ENCODE data around the gene PTGIS.
A peak's percentile ranks its signal among the peaks of the same experiment; 100 is the strongest.

The PTGIS gene

DNA sequence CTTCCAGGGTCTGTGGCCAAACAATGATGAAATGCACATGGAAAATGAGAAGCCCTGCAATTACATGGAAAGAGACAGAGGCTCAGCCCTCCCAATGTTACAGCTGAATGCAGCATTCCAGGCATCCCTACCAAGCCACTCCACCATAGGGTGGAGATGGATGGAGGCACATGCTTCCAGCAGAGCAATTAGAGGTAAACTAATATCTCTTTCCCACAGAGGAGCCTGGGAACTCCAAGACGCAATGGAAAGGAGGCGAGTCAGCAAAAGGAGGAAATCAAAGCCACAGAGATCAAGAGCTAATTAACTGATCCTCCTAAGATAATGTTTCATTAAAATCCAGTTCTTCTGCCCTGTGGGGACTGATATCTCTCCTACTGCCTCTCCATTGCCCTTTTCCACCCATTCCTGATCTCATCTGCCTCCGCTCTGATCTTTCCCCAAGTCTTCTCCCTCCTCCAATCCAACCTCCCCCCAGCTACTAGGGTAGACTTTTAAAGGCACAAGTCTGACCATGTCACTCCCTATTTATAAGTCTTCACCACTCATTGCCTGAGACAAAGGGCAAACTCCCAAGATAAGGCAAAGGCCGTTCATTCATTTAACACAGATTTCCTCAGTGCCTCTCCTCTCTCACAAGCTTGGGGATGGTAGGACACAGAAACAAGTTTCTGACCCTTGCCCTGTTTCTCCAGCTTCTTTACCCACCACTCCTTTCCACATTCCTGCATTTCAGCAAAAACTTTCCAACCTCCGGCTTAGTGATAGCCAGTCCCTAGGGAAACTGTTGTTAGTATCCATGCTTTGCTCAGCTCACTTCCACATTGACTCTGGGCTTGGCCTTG lies 71.2 kb downstream of the PTGIS start:
- no peak for DNase-seq (ENCODE audit: low read depth)

DNA sequence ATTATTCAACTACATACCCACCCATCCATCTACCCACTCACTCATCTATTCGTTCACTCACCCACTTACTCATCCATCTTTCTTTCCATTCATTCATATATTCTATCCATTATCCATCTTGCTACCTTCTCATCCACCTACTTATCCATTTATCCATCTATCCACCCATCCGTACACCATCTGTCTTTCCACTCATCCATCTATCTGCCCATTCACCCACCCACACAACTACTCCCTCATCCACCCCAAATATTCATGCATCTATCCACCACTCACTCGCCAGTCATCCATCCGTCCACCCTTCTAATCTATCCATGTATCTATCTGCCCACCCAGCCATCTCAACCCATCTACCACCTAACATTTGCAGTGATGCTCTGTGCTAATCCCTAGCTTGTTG lies 71.9 kb downstream of the PTGIS start:
- DNase-seq (ENCODE audit: low read depth): no peak

DNA sequence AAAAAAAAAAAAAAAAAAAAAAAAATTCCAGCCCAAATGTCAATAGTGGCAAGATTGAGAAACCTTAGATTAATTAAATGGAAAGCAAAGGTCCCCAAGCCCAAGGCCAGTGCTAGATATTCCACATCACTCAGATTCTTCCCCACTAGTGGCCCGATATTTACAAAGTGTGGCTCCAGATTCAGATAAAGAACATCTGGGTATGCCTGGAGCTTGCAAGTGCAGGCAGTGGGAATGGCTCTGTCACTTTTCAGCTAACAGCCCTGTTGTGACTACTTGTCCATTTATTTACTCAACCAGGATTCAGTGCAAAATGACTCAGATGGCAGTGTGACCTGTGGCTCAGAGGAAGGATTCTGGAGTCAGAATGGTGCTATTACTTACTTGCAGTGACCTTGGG lies 77.2 kb downstream of the PTGIS start:
- no peak for DNase-seq (ENCODE audit: low read depth)

DNA sequence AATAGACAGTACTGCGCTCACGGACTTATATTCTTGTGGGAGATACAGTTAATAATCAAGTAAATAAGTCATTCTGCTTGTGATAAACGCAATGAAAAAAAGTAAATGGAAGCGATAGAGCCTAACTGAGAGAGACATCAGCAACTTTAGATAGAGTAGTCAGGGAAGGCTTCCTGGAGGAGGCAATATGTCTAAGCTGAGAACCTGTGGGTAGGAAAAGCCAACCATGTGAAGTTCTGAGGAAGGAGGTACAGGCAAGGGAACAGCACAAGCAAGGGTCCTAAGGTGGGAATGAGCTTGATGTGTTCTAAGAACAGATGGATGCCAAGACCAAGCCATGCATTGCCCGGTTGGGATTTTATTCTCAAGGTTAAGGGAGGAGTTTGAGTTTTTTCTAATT lies 78.2 kb downstream of the PTGIS start:
- DNase-seq (ENCODE audit: low read depth): no peak

DNA sequence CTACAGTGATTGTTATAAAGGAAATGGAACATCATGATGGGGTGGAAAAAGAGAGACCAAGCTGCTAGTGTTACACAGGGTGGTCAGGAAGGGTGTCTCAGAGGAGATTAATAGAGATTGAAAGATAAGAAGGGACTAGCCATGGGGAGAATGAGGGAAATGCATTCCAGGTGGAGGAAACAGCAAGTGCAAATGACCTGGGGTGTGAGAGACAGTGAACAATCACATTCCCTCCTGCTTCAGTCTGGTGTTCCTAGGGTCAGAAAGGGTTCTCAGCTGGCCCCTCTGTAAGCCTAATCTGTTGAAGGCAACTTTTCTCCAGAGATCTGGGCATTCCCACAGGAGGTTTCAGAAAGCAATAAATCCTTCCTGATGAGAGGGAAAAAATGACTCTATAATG lies 81.9 kb downstream of the PTGIS start:
- no peak for DNase-seq (ENCODE audit: low read depth)

DNA sequence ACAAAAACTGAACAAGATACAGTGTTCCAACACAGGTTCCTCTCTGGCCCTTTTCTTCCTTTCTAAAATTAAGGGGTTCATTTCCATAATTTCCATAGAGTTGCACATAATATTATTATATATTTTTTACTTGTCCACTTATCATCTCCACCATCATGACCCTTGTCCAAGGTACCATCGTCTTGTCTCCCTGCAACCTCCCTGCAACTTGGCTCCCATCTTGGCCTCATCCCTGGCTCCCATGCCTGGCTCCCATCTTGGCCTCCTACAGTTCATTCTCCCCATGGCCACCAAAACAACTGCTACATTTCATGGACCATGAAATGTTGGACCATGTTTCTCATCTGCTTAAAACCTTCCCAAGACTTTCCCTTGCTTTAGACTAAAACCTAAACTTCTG lies 82.4 kb downstream of the PTGIS start:
- no peak for DNase-seq (ENCODE audit: low read depth)

DNA sequence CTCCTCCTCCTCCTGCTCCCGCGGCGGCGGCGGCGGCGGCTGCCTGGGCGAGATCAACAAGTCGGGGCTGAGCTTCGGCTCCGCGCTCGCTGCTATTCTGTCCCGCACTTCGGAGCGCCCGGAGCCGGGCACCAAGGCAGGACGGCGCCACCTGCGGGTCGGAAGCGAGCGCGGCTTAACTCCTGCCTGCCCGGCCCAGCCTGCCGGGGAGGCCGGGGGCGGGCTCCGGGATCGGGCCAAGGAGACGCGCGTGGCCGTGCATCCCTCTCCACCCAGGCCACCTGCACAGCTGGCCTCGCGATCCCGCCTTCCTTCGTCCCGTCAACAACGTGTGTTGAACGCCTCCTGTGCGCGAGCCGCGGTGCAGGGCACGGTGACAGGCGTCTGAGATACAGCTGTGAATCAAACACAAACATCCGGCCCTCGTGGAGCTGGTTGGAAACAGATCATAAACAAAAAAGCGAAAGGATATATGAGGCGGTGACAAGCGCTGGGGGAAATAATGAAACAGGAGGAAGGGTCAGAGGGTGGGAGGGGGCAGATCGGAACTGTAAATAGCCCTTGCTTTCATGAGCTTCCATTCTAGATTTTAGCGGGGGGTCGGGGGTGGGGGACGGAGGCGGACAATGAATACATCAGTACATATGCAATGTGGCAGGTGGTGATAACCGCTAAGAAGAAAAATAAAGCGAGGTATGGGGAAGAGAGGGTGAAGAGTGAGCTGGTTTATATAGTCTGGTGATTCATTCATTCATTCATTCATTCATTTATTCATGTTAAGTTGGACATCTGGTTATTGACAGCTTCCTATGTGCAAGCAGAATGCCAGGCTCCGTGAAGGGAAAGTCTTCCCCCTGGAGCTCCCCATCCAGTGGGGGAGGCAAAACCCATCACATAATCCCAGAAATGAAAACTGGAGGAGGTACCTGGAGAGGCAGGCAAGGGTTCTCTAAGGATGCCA lies 83.5 kb downstream of the PTGIS start:
- peak; percentile 8 for DNase-seq (ENCODE audit: low read depth)

DNA sequence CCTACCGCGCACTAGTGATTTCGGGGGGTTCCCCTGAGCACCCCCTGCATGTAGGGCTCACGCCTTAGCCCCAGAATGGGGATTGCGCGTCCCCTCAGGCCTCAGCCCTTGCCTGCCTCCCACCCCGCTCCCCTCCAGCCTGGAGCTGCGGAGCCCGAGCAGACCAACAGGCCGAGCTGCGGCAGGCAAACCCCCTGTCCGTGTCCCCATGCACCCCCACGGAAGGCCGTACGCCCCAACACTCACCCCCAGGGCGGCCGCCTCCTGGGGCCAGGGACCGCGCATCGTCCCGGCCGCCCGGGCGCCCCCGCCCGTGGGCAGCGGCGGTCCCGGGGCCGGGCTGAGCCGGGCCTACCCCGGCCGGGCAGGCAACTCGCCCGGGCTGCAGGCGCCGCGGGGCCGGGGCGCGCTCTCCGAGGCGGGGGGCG lies 84.2 kb downstream of the PTGIS start:
- no peak for DNase-seq (ENCODE audit: low read depth)

DNA sequence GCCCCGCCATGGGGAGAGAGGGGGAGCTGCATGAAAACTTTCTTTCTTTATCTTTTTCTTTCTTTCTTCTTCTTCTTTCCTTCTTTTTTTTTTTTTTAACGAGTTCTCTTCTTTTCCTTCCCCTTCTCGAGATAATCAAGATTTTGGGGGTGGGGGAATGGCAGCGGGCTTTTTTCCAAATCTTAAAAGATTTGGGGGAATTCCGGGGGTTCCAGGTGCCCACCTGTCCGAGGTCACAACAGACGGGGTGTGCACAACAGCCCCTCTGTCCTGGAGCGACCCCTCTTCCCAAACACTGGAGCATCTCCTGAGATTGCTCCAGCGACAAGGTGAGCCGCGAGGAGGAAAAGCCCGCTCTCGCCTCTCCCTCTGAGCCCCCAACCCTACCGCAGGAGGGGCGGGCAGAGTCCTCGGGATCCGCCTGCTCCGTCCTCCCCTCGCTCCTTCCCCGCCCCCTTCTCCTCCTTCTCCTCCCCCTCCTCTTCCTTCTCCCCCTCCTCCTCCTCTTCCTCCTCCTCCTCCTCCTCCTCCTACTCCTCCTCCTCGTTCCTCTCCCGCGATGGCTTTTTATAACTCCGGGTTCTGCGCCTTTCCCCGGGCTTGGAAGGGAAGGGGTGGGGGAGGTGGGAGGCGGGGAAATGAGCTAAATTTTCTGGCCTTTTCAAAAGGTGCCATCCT lies 84.8 kb downstream of the PTGIS start:
- DNase-seq (ENCODE audit: low read depth): no peak

DNA sequence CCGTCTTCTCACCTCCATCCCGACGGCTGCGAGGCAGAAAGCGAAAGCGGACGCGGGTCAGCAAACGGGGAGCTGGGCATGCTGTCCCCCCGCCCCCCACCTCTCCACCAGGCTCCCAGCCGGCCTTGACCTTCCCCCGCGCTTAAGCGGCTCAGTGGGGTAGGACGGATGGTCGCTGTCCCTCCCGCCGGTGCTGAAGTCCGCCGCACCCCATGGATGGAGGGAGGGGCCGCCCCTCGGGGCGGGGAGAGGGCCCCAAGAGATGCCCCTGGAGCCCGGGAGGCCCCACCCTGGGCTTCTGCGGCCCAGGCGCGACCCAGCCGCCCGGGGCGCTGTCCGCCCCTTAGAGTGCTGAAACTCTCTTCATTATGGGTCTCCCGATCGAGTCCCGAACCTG lies 85.3 kb downstream of the PTGIS start, which contains the start of gene KCNB1:
Gene KCNB1 (minus strand): TSS at position 48 of the 397 bp plus-strand sequence. CDS start 188 bp downstream, outside the sequence.
- DNase-seq (ENCODE audit: low read depth): no peak

DNA sequence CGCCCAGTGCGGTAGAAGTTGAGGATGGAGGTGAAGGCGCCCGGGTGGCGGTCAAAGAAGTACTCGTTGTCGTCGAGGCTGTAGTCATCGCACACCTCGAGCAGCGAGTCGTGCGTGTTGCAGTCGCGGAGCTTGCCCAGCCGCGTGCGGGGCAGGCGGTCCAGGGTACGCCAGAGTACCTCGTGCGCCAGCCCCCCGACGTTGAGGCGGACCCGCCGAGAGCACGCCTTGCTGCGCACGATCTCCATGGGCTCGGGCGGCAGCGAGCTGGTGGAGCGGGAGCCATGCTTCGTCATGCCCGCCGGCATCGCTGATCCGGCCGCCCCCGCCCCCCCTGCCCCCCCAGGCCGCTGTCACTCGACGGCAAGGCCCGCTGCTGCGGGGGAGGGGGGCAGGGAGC lies 85.8 kb downstream of the PTGIS start:
- DNase-seq (ENCODE audit: low read depth): no peak

DNA sequence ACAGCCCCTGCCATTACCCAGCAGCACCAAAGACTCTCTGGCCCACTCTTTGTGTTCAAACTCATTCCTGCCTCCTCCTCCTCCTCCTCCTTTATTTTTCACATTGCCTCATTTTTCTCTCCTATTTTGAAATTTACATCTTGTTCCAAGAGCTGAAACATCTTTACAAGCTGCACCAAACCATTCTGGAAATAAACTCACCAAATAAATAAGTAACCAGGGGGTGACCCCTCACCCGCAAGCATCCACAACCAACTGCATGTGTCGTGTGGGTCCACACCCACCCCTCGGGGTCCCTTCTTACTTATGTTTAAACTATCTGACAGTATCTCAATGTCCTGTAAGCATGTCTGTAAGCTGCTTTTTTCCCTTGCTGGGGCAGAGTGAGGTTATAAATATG lies 86.8 kb downstream of the PTGIS start:
- no peak for DNase-seq (ENCODE audit: low read depth)

DNA sequence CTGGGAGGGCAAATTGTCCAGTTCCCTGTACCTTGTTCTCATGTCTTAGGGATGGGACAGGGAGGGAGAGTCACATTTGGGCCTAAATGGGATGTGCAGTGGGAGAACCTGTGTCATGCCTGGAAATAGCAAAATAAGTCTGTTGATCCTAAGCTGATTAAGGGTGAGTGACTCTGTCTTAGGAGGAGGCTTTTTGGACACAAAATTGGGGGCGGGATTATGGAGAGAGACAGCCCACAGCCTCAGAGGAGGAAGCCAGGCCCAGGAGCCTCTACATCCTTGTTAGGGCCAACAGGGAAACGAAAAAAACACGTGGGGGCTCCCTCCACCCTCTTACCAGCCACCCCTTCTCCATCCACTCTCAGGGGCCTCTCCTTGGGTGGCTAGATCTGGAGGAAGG lies 87.7 kb downstream of the PTGIS start:
- no peak for DNase-seq (ENCODE audit: low read depth)

DNA sequence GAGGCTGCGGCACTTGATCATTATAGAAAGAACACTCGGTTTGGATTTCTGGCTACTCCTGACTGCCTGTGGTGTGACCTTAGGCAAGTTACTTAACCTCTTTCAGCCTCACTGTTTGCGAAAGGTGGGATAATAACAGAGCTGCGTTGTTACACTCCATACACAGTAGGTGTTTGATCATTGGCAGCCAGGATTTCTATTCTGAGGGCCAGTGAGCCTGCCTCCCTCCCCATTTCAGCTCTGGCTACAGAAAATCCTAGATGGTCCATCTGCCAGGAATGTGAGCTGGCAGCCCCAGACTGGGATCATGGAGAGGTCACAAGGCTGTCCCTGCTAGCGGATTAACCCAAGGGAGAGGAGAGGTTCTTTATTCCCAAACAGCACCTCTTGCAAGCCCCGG lies 88.2 kb downstream of the PTGIS start:
- DNase-seq (ENCODE audit: low read depth): no peak

DNA sequence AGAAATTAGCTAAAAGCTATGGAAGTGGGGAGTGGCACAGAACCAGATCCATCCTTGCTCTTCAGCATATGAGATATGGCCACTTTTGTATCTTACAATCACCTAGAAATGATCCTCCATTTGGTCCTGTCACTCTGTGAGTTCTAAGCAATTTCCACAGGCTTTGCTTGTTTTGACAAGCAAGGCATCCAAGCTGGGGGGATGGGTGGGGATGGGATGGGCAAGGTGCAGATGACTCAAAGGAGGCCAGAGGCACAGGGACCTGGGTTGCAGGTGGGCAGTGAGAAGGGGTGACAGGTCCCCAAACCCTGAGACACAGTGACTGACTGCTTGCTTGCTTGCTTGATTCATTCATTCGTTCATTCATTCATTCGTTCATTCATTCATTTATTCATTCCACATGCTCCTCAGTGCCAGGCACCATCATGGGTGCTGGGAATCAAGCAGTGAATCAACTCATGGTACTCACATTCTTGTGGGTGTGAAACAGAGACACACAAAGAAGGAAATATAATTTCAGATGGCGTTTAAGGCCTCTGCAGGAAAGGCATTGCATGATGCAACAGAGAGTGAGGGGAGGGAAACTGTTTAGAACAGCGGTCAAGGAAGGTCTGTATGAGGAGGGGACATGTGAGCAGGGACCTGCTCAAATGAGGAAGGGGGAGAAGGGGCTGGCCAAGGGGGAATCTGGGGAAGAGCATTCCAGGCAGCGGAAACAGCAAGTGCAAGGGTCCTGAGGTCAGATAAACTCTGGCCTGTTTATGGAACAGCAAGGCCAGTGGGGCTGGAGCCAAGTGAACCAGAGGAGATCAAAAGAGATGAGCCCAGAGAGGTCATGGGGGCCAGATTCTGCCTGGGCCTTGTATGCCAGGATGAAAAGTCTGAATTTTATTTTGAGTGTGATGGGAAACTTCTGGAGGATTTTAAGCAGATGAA lies 88.9 kb downstream of the PTGIS start:
- DNase-seq (ENCODE audit: low read depth): no peak

DNA sequence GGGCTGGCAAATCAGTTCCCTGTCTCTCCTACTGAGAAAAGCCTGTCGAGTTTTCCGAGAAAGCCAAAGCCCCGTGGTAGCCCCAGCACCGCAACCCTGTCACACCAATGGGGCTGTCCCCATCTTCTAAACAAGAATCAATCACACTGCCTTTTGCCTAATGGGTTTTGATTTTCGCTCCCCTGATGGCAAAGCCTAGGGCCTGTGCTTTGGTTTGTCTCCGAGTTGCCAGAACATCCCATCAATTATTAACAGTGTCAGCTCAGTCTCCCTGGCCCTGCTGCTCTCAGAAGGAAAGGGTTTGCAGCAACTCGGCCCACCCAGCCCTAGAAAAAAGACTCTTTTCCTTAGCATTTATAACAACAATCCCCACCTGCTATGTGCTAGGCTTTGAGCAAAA lies 89.7 kb downstream of the PTGIS start:
- no peak for DNase-seq (ENCODE audit: low read depth)

DNA sequence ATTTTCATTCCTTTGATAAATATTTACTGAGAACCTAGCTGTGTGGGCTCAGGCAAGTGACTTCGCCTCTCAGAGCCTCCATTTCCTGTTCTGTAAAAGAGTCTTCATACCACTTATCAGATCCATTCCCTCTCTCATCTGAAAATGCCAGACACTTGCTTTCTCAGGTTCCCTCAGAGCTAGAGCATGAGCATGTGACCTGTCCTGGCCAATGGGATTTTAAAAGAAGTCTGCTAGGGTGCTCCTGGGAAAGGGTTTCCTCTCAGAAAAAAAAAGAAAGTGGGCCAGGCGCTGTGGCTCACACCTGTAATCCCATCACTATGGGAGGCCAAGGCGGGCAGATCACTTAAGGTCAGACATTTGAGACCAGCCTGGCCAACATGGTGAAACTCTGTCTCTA lies 90.7 kb downstream of the PTGIS start:
- DNase-seq (ENCODE audit: low read depth): no peak

DNA sequence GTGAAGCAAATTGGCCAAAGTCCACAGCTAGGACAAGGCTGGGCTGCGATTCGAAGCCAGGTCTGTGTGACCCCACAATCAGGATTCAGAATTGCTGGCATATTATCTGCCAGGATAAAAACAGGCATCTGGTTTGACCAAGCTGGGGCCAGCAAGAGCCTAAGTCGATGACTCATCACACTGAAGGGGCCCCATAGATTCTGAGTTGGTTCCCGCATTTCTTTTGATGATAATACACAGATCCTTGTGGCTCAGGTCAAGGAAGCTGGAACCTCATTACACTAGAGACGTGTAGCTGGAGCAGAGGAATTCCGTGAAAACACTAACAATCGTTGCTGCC lies 92.0 kb downstream of the PTGIS start:
- no peak for DNase-seq (ENCODE audit: low read depth)

DNA sequence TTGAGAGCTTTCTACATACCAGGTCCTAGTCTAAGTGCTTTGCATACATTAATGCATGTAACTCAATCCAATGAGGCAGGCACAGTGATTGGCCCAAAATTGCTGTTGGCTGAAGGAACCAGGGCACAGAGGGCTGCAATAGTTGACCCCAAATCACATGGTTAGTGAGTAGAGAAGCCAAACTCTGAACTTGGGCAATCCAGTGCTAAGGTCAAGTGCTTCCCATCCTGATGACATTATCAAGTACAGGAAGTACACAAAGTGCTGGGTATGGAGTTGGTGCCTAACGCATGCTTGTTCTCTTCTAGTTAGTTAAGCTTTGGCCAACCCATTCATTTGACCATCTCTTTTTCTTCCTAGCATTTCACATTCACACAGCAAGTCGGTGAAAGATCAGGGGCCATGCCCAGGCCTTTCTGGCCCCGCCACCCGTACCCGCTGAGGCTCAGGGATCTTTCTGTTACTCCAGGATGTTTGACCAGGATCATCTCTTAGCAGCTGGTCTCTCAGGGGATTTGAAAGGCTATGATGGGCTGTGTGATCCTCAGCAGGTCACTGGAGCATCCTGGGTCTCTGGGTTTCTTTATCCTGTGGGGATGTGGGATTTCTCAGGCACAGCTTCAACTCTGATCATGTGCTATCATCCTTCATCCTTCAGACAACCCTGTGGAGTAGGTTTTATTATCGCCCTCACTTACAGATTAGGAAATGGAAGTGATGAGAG lies 92.5 kb downstream of the PTGIS start:
- DNase-seq (ENCODE audit: low read depth): no peak

DNA sequence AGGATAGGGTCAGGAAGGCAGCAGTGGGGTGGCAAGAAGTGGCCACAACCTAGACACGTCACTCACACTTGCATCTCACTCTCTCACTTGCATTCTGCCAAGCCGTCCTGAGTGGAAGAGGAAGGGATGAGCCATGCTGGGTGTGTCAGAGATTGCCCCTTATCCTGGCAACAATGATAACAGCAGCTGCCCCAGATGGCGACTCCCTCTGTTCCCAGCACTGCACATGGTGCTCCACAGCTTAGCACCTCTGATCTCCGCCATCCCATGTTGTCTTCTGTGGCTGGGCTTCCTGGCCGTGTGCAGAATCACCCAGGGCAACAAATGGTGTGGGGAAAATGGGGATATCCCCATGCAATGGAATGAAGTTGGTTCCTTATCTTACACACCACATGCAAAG lies 96.5 kb downstream of the PTGIS start:
- DNase-seq (ENCODE audit: low read depth): no peak

DNA sequence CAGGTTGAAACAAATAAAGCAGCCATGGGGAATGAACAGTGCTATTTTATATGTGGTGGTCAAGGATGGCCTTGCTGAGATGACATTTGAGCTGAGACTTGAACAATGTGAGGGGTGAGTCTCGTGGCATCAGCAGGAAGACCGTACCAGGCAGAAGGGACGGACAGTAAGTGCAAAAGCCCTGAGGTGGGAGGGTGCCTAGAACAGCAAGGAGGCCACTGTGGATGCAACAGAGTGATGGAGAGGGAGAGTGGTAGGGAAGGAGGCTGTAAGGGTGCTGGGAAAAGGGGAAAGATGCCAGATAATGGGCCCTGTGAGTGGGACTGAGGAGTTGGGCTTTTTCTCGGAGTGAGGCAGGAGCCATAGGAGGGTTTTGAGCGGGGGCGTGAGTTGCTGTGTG lies 97.0 kb downstream of the PTGIS start:
- no peak for DNase-seq (ENCODE audit: low read depth)
